Activated CD4-positive, alpha-beta memory T cell treated with anti-CD3 and anti-CD28 coated beads for 36 hours (primary cell): ENCODE data around the gene KANK4. TPM values are rescaled to one million over a fixed set of nuclear protein-coding genes. Genes with fewer than 3 reads are reported as not detected.

Source experiments
- CTCF ChIA-PET: fragments of 350-600 bp; sonication (Branson Sonifier 250); formaldehyde crosslinking; loops from one replicate; lab custom pipeline; 2021; ENCODE audit warnings: antibody characterized with exemption, inconsistent platforms; lab: Charles Lee
- POLR2A ChIA-PET: fragments of 350-600 bp; sonication (Branson Sonifier 250); formaldehyde crosslinking; loops from one replicate; lab custom pipeline; 2021; ENCODE audit warnings: antibody characterized with exemption; lab: Charles Lee
- DNase-seq: peaks from one replicate; pipeline ENCODE4 v3.0.0-alpha.2; 2020
- H3K27ac Mint-ChIP-seq: one replicate; pipeline ENCODE4 v1.8.0; 2021; ENCODE audit warnings: mixed read lengths
- H3K27me3 Mint-ChIP-seq: one replicate; pipeline ENCODE4 v1.8.0; 2021; ENCODE audit warnings: mixed read lengths
- H3K36me3 Mint-ChIP-seq: one replicate; pipeline ENCODE4 v1.8.0; 2021; ENCODE audit warnings: mixed read lengths
- H3K4me1 Mint-ChIP-seq: one replicate; pipeline ENCODE4 v1.8.0; 2021; ENCODE audit warnings: low read depth, mixed read lengths
- H3K4me3 Mint-ChIP-seq: one replicate; pipeline ENCODE4 v1.8.0; 2021; ENCODE audit warnings: mild to moderate bottlenecking, mixed read lengths
- H3K9me3 Mint-ChIP-seq: one replicate; pipeline ENCODE4 v1.8.0; 2021; ENCODE audit warnings: mixed read lengths
- intact Hi-C: fragments of 100-400 bp; cut with micrococcal nuclease; formaldehyde crosslinking; loops from one replicate; pipeline ENCODE4 v1.15.1; 2023
- total RNA-seq, 2 experiments: library from RNA; stranded (reverse); gene quantifications; one replicate each; pipeline ENCODE4 v1.2.3, GENCODE V29; 2021

Gene KANK4
- total RNA-seq, 2 experiments from 2014 or later: not detected

DNA sequence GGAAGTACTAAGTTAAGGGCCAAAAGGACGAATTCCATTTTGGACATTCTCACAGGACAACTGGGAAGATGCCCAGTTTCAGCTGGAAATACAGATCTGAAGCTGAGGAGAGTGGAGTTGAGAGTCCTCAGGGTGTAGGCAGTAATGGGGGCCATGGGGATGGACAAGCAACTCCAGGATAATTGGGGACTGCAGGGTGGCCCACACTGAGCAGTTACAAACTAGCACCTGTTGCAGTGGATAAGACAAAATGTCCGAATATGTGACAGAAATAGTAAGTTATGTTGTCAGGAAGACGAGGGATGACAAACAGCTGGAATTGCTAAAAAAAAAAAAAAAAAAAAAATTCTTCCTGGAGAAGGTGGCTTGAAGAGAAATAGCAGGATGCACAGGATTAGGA, 34.6 kb upstream of the KANK4 start:
- ChIA-PET CTCF (no interaction called here), POLR2A (no interaction called here)
- H3K4me1 Mint-ChIP-seq: no peaks in the 10 kb centered on the region
- H3K27me3 Mint-ChIP-seq: peaks cover 4% of the 10 kb centered on the region
- H3K9me3 Mint-ChIP-seq: no peaks in the 10 kb centered on the region
- H3K36me3 Mint-ChIP-seq: no peaks in the 10 kb centered on the region
- H3K4me3 Mint-ChIP-seq: no peak overlapping the region
- DNase-seq: no peak
- intact Hi-C loops: no loop called here
- H3K27ac Mint-ChIP-seq: no peak overlapping the region

DNA sequence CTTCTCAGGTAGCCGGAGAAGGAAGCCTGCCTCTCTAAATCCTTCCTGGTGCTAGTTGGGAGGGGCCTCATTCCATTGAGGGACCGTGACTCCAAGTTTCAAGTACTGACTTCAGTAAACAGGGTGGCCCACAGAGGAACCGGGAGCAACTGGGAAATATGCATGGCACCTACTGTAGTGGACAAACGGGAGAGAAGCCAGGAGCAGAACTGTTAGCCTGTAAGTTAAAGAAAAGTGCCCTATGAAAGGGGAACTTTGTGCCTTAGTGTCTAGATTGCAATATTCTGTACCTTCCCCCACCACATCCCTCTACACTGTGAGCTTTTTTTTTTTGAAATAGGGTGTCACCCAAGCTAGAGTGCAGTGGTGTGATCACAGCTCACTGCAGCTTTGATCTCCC, 33.2 kb upstream of the KANK4 start:
- Mint-ChIP-seq H3K9me3 (no peaks in the 10 kb centered on the region), H3K4me3 (no peak overlapping the region), H3K27ac (no peak overlapping the region), H3K4me1 (no peaks in the 10 kb centered on the region), H3K27me3 (peaks cover 4% of the 10 kb centered on the region), H3K36me3 (no peaks in the 10 kb centered on the region)
- ChIA-PET POLR2A (no interaction called here), CTCF (no interaction called here)
- no peak for DNase-seq
- intact Hi-C loops: no loop called here

- intact Hi-C loops: no loop called here
- Mint-ChIP-seq H3K27ac (no peak overlapping the region), H3K4me1 (no peaks in the 10 kb centered on the region), H3K4me3 (no peak overlapping the region), H3K9me3 (no peaks in the 10 kb centered on the region), H3K27me3 (peaks cover 5% of the 10 kb centered on the region), H3K36me3 (no peaks in the 10 kb centered on the region)
- CTCF ChIA-PET: no interaction called here
- POLR2A ChIA-PET: no interaction called here
- DNase-seq: no peak
Observed at GRCh38 chr1:62349470-62350233, 30.4 kb upstream of the KANK4 start.

- DNase-seq: no peak
- intact Hi-C loops: no loop called here
- Mint-ChIP-seq H3K4me3 (no peak overlapping the region), H3K27ac (no peak overlapping the region), H3K9me3 (no peaks in the 10 kb centered on the region), H3K36me3 (no peaks in the 10 kb centered on the region), H3K27me3 (peaks cover 4% of the 10 kb centered on the region), H3K4me1 (no peaks in the 10 kb centered on the region)
- CTCF ChIA-PET: no interaction called here
- POLR2A ChIA-PET: no interaction called here
Observed at GRCh38 chr1:62346886-62347285, 27.7 kb upstream of the KANK4 start.

DNA sequence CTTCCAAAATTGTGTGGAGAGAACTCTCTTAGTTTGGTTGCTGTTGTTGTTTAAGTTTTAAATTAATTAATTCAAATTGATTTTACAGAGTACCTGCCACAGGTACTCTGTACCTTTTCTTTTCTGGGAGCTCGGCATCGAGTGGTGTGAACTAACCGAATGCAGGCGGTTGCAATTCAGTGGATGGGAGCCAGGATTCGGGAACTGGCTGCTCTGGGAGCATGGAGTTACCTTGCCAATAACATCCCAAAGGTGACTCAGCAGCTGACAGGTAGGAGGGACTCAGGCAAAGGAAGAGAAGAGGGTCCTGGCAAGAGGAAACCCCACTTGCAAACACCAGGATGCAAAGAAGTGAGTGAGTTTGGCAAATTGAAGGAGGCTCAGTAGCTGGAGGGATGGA, 24.7 kb upstream of the KANK4 start:
- ChIA-PET CTCF (interaction anchor here (0.7 kb wide), 1 partner anchor 275 kb away, joined by 3 read pairs; no protein-coding TSS in a partner anchor), POLR2A (no interaction called here)
- H3K4me3 Mint-ChIP-seq: no peak overlapping the region
- H3K4me1 Mint-ChIP-seq: no peaks in the 10 kb centered on the region
- H3K36me3 Mint-ChIP-seq: no peaks in the 10 kb centered on the region
- no peak overlapping the region for H3K27ac Mint-ChIP-seq
- DNase-seq: no peak
- intact Hi-C loops: no loop called here
- H3K9me3 Mint-ChIP-seq: no peaks in the 10 kb centered on the region
- H3K27me3 Mint-ChIP-seq: peaks cover 4% of the 10 kb centered on the region

- DNase-seq: no peak
- ChIA-PET POLR2A (no interaction called here), CTCF (interaction anchor here (0.7 kb wide), 1 partner anchor 167 kb away, joined by 3 read pairs; no protein-coding TSS in a partner anchor)
- Mint-ChIP-seq H3K4me1 (no peaks in the 10 kb centered on the region), H3K27ac (no peak overlapping the region), H3K27me3 (peaks cover 4% of the 10 kb centered on the region), H3K9me3 (no peaks in the 10 kb centered on the region), H3K36me3 (no peaks in the 10 kb centered on the region), H3K4me3 (no peak overlapping the region)
- intact Hi-C loops: no loop called here
Observed at GRCh38 chr1:62342270-62342669, 23.0 kb upstream of the KANK4 start.

- Mint-ChIP-seq H3K27ac (no peak overlapping the region), H3K4me1 (no peaks in the 10 kb centered on the region), H3K36me3 (no peaks in the 10 kb centered on the region), H3K9me3 (no peaks in the 10 kb centered on the region), H3K4me3 (no peak overlapping the region), H3K27me3 (peaks cover 4% of the 10 kb centered on the region)
- DNase-seq: no peak
- POLR2A ChIA-PET: no interaction called here
- CTCF ChIA-PET: interaction anchor here (0.7 kb wide), 1 partner anchor 166 kb away, joined by 3 read pairs; no protein-coding TSS in a partner anchor
- intact Hi-C loops: no loop called here
Observed at GRCh38 chr1:62341615-62342014, 22.4 kb upstream of the KANK4 start.

DNA sequence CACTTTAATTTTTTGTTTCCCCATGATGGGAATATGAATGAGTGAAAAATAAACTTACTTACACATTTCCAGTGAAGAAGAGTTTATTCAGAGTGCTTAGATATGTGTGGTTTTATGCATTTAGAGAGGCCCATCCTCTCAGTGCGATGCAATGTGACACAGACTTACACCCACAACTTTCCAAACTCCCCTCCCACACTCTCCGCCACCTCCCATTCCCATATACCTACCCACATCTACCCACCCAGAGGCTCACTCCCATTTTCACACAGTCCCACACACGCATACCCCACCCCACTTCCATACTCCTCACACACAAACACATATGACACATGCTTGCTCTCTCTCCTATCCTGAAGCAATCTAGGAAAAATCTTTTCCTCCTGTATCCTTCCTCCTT, 21.9 kb upstream of the KANK4 start:
- H3K4me1 Mint-ChIP-seq: no peaks in the 10 kb centered on the region
- intact Hi-C loops: no loop called here
- H3K4me3 Mint-ChIP-seq: no peak overlapping the region
- H3K36me3 Mint-ChIP-seq: no peaks in the 10 kb centered on the region
- H3K27ac Mint-ChIP-seq: no peak overlapping the region
- no peaks in the 10 kb centered on the region for H3K9me3 Mint-ChIP-seq
- CTCF ChIA-PET: no interaction called here
- H3K27me3 Mint-ChIP-seq: peaks cover 4% of the 10 kb centered on the region
- POLR2A ChIA-PET: no interaction called here
- no peak for DNase-seq

- H3K4me3 Mint-ChIP-seq: no peak overlapping the region
- H3K36me3 Mint-ChIP-seq: no peaks in the 10 kb centered on the region
- H3K9me3 Mint-ChIP-seq: no peaks in the 10 kb centered on the region
- H3K27ac Mint-ChIP-seq: no peak overlapping the region
- CTCF ChIA-PET: no interaction called here
- DNase-seq: no peak
- H3K4me1 Mint-ChIP-seq: no peaks in the 10 kb centered on the region
- intact Hi-C loops: no loop called here
- no peaks in the 10 kb centered on the region for H3K27me3 Mint-ChIP-seq
- POLR2A ChIA-PET: no interaction called here
Observed at GRCh38 chr1:62337706-62338631, 18.7 kb upstream of the KANK4 start.

DNA sequence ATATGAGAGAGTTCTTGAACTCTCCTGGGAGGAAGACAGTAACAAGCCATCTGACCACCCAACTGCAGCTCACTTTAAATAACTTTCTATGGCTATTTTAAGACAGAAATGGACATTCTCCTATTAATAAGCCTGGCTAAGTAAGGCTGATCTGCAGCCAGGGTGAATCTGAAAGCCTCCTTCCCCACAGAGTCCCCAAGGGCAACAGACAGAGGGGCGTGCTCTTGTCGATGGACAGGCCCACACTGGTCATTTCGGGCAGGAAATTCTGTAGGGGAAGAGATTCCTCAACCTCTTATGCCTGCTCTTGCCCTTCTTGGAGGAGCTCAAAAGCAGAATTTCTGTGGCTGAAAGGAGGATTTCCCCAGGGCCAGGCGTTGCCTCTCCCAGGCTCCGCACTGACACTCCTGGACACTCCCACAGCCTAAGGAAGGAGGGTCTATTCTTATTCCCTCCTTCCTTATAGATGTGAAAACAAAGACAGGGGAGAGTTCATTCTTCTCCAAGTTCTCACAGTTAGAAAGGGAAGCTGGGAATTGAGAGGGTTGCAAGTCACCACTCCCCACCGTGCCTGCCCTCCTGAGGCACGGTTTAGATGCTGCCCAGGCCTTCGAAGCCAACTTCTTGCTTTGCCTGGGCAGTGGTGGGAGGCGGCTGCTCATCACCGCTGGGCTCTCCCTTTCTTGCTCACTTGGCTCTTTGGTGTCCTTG, 17.9 kb upstream of the KANK4 start:
- intact Hi-C loops: no loop called here
- no peak overlapping the region for H3K27ac Mint-ChIP-seq
- ChIA-PET CTCF (interaction anchor here (0.6 kb wide), 1 partner anchor 8 kb away, joined by 3 read pairs; no protein-coding TSS in a partner anchor), POLR2A (no interaction called here)
- H3K4me1 Mint-ChIP-seq: no peaks in the 10 kb centered on the region
- H3K27me3 Mint-ChIP-seq: no peaks in the 10 kb centered on the region
- H3K36me3 Mint-ChIP-seq: no peaks in the 10 kb centered on the region
- no peak overlapping the region for H3K4me3 Mint-ChIP-seq
- no peak for DNase-seq
- no peaks in the 10 kb centered on the region for H3K9me3 Mint-ChIP-seq

DNA sequence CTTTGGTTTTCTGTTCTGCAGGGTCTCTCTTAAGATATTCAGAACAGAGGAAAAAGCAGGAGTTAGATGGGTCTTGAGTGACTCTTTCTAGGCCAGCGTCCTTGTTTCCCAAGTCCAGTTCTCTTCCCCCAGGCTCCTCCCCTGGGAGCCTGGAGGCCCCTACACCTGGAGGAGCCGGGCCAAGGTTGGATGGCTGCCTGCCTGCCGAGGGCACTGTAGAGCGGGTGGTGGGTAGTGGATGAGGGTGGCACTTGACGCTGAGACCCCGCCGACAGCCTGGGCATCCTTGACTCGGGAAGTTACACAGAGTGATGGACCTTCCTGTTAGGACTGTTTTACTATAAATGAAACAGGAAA, 17.4 kb upstream of the KANK4 start:
- H3K27me3 Mint-ChIP-seq: no peaks in the 10 kb centered on the region
- CTCF ChIA-PET: interaction anchor here (0.6 kb wide), 1 partner anchor 8 kb away, joined by 3 read pairs; no protein-coding TSS in a partner anchor
- intact Hi-C loops: no loop called here

GRCh38 chr1:62335656-62336055, 16.4 kb upstream of the KANK4 start:
- Mint-ChIP-seq H3K4me1 (no peaks in the 10 kb centered on the region), H3K27ac (no peak overlapping the region), H3K36me3 (no peaks in the 10 kb centered on the region), H3K27me3 (no peaks in the 10 kb centered on the region), H3K4me3 (no peak overlapping the region), H3K9me3 (no peaks in the 10 kb centered on the region)
- CTCF ChIA-PET: no interaction called here
- no peak for DNase-seq
- intact Hi-C loops: no loop called here
- POLR2A ChIA-PET: no interaction called here

More for the DNA sequence above, 17.4 kb upstream of the KANK4 start:
- no peaks in the 10 kb centered on the region for H3K9me3 Mint-ChIP-seq
- H3K27ac Mint-ChIP-seq: no peak overlapping the region
- H3K4me1 Mint-ChIP-seq: no peaks in the 10 kb centered on the region
- no peak for DNase-seq
- H3K36me3 Mint-ChIP-seq: no peaks in the 10 kb centered on the region
- POLR2A ChIA-PET: no interaction called here
- H3K4me3 Mint-ChIP-seq: no peak overlapping the region
